Measurements from ENCODE around the gene ANAPC15. TPM values are rescaled to one million over a fixed set of nuclear protein-coding genes. Genes with fewer than 3 reads are reported as not detected.
A peak's percentile ranks its signal among the peaks of the same experiment; 100 is the strongest.

Gene ANAPC15
- total RNA-seq, 2 donors from 2014 or later = 28.9 to 54.2 TPM

GRCh38 chr11:72078477-72078876 is 34.0 kb downstream of the ANAPC15 start:
- peak; percentile 15 for TF ChIP-seq POLR2AphosphoS5 (IDR thresholded peaks at IDR 0.05)
- no peak for TF ChIP-seq CTCF (IDR thresholded peaks at IDR 0.05)
- Histone ChIP-seq H3K9me3 (no peaks in the 10 kb centered on the region), H3K27ac (peak overlapping the region; percentile 95 to 97), H3K36me3 (no peaks in the 10 kb centered on the region), H3K27me3 (replicated peaks; ENCODE audit: insufficient read depth) (no peaks in the 10 kb centered on the region), H3K4me3 (peak overlapping the region; percentile 59 to 70), H3K4me1 (replicated peaks) (peaks cover 18% of the 10 kb centered on the region)
- 30% methylated on average over 6 of the region's 6 CpGs for WGBS
- intact Hi-C loops (cut with DNase I) = no loop called here
- no peak for DNase-seq (ENCODE audit: low spot score)

- 90% methylated on average over 4 of the region's 4 CpGs for WGBS
- Histone ChIP-seq H3K27me3 (replicated peaks; ENCODE audit: insufficient read depth) (no peaks in the 10 kb centered on the region), H3K4me3 (no peak overlapping the region), H3K9me3 (no peaks in the 10 kb centered on the region), H3K27ac (peak overlapping the region in 1 of 2 donors; percentile 21), H3K4me1 (replicated peaks) (peaks cover 4% of the 10 kb centered on the region), H3K36me3 (no peaks in the 10 kb centered on the region)
- intact Hi-C loops (cut with DNase I) = no loop called here
- DNase-seq (ENCODE audit: low spot score) = no peak
- no peak for TF ChIP-seq POLR2A (IDR thresholded peaks at IDR 0.05)
- no peak for TF ChIP-seq CTCF (IDR thresholded peaks at IDR 0.05)
- no peak for TF ChIP-seq POLR2AphosphoS5 (IDR thresholded peaks at IDR 0.05)
Measured at GRCh38 chr11:72075756-72076155, 36.7 kb downstream of the ANAPC15 start.

- intact Hi-C loops (cut with DNase I) = no loop called here
- Histone ChIP-seq H3K27me3 (replicated peaks; ENCODE audit: insufficient read depth) (no peaks in the 10 kb centered on the region), H3K9me3 (no peaks in the 10 kb centered on the region), H3K4me1 (replicated peaks) (peaks cover 9% of the 10 kb centered on the region), H3K4me3 (no peak overlapping the region), H3K36me3 (no peaks in the 10 kb centered on the region), H3K27ac (peak overlapping the region in 1 of 2 donors; percentile 21)
- DNase-seq (ENCODE audit: low spot score) = no peak
- 82% methylated on average over 1 of the region's 1 CpG for WGBS
- TF ChIP-seq POLR2A (IDR thresholded peaks at IDR 0.05) (no peak), CTCF (IDR thresholded peaks at IDR 0.05) (no peak), POLR2AphosphoS5 (IDR thresholded peaks at IDR 0.05) (no peak)
Measured at GRCh38 chr11:72075109-72075508, 37.4 kb downstream of the ANAPC15 start.

GRCh38 chr11:72072348-72072747 is 40.1 kb downstream of the ANAPC15 start:
- 49% methylated on average over 3 of the region's 3 CpGs for WGBS
- H3K9me3 ChIP-seq = no peaks in the 10 kb centered on the region
- no peak overlapping the region for H3K4me3 ChIP-seq
- peaks cover 22% of the 10 kb centered on the region for H3K4me1 ChIP-seq (replicated peaks)
- TF ChIP-seq POLR2A (IDR thresholded peaks at IDR 0.05) (no peak), POLR2AphosphoS5 (IDR thresholded peaks at IDR 0.05) (peak; percentile 80)
- no peaks in the 10 kb centered on the region for H3K36me3 ChIP-seq
- intact Hi-C loops (cut with DNase I) = no loop called here
- DNase-seq (ENCODE audit: low spot score) = peak; percentile 43
- H3K27me3 ChIP-seq (replicated peaks; ENCODE audit: insufficient read depth) = no peaks in the 10 kb centered on the region
- peak overlapping the region; percentile 34 to 50 for H3K27ac ChIP-seq

- DNase-seq (ENCODE audit: low spot score) = no peak
- no peak overlapping the region for H3K4me3 ChIP-seq
- H3K36me3 ChIP-seq = no peaks in the 10 kb centered on the region
- TF ChIP-seq POLR2A (IDR thresholded peaks at IDR 0.05) (no peak), POLR2AphosphoS5 (IDR thresholded peaks at IDR 0.05) (no peak), CTCF (IDR thresholded peaks at IDR 0.05) (no peak)
- intact Hi-C loops (cut with DNase I) = no loop called here
- no peaks in the 10 kb centered on the region for H3K9me3 ChIP-seq
- H3K27me3 ChIP-seq (replicated peaks; ENCODE audit: insufficient read depth) = no peaks in the 10 kb centered on the region
- H3K4me1 ChIP-seq (replicated peaks) = peaks cover 32% of the 10 kb centered on the region
- H3K27ac ChIP-seq = peak overlapping the region; percentile 69 to 70
- 91% methylated on average over 7 of the region's 7 CpGs for WGBS
Measured at GRCh38 chr11:72070491-72070890, 42.0 kb downstream of the ANAPC15 start.

Measured in prostate gland (tissue), 2 donors.